GM23248 (cell line): ENCODE data around the gene PPM1H.

ENCODE experiments used
- EZH2 ChIP-seq: fragments of 200-600 bp; sonication (generic); IDR thresholded peaks from 2 replicates; pipeline ENCODE4 v1.6.1; 2018; ENCODE audit warnings: antibody characterized with exemption, mild to moderate bottlenecking; ENCODE audit not compliant: insufficient read depth, poor library complexity, severe bottlenecking
- EZH2phosphoT487 ChIP-seq: fragments of 200-600 bp; sonication (generic); IDR thresholded peaks from 2 replicates; pipeline ENCODE4 v1.6.1; 2018; ENCODE audit warnings: antibody characterized with exemption, moderate library complexity, mild to moderate bottlenecking, low read depth; ENCODE audit not compliant: insufficient read depth

DNA sequence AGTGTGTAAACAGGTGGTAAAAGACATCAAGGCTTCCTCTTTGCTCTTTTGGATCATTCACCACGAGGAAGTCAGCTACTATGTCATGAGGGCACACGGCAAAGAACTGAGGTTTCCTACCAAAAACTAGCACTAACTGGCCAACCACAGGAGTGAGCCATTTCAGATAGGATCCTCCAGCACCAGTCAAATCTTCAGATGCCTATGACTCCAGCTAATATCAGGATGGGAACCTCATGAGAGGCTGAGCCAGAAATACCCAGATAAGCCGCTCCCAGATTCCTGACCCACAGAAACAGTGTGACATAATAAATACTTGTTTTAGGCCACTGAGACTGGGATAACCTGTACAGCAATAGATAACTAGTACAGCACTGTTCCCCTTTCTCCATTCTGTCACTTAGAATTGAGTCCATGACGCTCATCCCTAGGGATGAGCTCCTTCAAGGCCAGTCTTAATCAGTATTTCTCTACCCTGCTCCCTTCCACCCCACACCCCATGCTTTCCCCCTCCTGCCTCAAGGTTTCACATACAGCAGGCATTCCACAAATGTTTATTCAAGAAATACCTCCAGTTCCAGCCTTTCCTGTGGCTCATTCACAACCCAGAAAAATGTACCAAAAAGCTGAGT, 68.4 kb downstream of the PPM1H start:
- no peak for TF ChIP-seq EZH2
- TF ChIP-seq EZH2phosphoT487, result no peak
